Stimulated activated CD8-positive, alpha-beta memory T cell treated with anti-CD3 and anti-CD28 coated beads, Interleukin-12 subunit alpha, Interleukin-12 subunit beta, amount 100 ng/mL, for 24 hours (primary cell): Measurements from ENCODE around the gene UPK3A.
A peak's percentile ranks its signal among the peaks of the same experiment; 100 is the strongest.

ENCODE experiments used
- DNase-seq: peaks from one replicate; pipeline ENCODE4 v3.0.0-alpha.2; 2020; ENCODE audit errors: extremely low read depth

Gene UPK3A

GRCh38 chr22:45284705-45285262 is at the start of gene UPK3A:
Gene UPK3A (plus strand): TSS chr22:45284949. CDS start chr22:45285014, 65 bp downstream.
- DNase-seq = no peak

- DNase-seq = no peak
Observed at GRCh38 chr22:45235101-45235777, 49.5 kb upstream of the UPK3A start.

GRCh38 chr22:45235851-45236342 is 48.9 kb upstream of the UPK3A start:
- no peak for DNase-seq

DNA sequence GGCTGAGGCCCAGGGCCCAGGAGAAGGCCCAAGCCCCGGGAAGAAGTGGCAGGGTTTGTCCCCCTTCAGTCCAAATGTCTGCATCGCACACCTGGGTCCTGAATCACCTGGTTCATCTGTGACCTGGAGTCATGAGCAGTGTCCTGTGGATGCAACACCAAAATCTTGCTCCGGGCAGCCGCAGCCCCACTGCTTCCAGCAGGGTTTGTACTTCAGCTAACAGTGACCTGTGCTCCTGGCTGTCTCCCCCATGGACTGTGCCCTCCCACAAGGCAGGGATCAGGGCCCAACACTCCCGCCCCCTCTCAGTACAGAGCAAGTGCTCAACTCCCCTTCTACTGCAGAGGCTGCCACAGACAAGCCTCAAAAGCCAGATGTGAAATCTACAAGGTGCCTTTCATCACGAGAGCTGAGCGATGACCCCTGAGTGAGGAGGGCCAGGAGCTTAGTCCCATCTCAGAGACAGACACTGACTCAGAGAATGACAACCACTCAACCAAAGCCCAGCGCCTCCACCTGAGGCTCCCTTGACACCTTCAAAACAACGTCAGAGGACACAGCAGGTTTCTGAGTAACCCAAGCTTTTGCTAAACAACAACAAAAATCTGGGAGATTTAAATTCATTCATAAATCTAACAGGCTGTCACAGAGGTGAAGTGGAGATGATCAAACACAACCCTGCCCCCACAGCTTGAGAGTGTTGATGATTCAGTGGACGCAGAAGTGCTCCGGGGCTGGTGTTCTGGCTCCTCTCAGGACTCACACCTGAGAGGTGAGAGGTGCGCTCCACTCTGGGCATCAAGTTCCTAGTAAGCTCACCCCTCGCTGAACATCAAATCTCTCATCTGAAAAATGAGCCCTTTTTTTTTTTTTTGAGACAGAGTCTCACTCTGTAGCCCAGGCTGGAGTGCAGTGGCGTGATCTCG is 47.4 kb upstream of the UPK3A start:
- no peak for DNase-seq

DNA sequence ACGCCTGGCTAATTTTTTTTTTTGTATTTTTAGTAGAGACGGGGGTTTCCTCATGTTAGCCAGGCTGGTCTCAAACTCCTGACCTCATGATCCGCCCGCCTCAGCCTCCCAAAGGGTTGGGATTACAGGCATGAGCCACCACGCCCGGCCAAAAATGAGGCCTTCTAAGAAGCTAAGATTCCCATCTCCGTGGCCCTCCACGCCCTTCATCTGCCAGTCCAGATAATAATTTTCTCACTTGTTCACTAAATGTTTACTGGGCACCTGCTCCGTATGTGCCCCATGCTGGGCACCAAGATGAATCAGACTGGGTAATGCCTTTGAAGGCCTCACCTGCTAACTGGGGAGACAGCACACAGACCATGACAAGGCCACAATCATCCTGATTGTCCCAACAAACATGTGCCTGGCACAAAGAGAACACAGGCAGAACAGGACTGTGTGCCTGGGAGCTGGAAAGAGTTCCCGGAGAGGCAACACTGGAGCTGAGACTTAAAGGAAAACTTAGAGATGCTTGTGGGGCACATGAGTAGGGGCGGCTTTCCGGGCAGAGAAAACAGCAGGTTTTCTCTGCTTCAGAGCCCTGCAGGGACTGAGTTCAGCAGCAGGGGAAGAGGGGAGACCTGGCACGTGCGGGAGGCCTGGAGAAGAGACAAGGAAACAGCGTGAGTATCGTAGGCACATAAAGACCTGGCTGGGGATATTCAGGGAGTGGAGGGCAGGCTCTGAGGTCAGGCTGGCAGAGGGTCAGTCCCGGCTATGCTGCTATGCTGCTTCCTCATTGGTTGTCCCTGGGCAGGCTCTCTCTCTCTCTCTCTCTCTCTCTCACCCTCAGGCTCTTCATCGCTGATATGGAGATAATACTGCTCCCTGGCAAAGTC is 46.4 kb upstream of the UPK3A start:
- DNase-seq = no peak

DNA sequence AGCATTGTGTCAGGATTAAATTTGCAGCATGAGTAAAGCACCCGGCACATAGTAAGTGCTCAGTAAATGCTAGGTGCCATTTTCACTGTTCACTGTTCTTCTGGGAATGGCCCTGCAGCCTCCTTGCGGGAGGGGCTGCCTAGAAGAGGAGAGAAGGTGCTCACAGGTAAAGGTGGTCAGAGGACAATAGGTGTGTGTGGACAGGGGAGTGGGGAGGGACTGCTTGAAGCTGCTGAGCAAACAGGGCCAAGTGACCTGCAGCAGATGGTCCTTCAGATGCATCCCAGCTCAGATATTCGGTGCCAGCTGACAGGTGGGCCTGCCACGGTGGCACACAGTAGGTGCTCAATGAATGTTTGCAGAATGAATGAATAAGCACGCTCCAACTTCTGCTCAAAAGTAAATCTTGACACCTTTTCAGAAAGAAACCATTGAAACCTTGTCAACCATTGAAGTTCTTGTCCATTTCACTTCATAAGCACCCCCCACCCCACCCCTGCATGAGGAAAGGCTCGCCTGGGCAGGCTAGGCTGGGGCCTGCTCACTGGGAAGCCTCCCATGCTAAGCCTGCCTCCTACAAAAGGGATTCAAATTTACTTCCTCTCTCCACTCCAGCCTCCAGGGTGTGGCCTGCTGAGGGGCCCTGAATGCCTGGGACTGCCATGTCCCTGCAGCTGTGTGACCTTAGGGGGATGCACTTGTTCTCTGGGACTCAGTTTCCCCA is 45.6 kb upstream of the UPK3A start:
- DNase-seq = no peak

DNA sequence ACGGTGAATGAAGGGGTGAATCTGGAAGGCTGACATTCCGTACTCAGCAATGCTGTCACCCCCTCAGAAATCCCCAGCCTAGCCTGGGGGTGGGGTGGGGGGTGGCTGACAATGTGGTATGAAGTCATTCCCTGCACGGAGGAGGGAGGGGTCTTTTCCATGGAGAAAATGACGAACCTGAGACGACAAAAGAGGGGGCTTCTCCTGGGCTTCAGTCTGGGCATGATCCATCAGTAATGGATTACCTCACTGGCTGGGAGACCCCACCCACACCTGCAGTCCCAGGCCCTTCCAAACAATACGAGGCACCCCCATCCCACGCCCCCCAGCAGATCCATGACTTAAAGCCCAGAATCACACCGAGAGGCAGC is 45.1 kb upstream of the UPK3A start:
- DNase-seq = no peak

DNA sequence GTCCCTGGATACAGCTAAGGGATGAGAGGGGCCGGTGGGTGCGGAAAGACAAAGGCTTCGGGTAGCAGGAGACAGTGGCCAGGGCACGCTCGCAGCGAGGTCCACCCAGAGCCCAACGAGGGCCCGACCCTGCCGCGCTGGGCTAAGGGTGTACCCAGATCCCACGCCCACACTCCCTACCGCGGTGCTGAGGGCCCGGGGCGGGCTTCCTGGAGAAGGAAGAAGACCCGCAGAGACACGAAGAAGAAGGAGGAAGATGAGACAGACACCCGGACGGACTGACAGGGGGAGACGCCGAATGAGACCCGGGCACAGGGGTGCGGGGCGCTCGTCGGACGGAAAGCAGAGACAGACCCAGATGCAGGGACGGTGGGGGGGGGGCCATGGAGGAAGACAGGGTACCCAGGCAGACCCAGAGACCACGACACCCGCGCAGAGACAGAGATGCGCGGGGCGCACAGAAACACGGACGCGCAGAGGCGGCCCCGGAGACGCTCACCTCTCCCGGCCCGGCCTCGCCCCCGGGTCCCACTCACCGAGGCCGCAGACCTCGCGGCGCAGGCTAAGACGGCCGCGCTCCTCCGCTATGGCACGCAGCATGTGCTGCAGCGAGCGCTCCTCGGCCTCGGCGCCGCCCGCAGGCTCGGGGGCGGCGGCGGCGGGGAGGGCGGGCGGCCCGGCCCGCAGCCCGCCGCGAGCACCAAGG is 44.5 kb upstream of the UPK3A start:
- no peak for DNase-seq

DNA sequence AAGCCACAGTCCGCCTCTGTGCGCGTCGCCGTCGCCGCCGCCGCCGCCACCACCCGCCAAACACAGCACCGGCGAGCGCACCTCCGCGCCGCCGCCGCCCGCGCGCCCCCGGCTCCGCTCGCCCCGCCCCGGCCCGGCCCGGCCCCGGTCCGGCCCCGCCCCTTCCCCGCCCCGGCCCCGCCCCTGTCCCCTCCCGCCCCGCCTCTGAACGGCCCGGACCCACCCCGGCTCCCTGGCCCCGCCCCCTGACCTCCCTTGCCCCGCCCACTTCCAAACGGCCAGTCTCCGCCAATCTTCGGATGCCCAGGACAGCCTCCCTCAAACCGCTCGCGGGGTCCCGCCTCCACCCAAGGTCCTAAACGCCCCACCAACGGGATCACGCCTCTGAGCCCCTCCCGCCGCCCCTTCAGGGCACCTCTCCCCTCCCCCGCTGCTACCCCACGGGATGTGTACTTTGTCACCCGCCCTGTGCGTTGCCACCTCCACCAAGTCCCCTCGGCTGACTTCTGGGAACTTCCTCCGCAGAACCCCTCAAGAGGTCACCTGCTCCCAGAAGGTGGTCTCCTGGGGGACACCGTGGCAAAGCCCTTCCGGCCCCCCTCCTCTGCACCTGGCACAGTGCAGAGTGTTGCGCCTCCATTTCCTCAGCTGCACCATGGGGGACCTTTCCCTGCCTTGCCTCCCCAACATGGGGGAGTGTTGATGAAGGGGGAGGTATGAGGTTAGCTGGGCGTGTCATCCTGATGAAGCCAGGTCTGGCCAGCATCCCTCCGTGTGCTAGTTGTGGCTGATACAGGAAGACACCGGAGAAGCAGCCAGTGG is 43.7 kb upstream of the UPK3A start, which contains the start of gene KIAA0930:
Gene KIAA0930 (minus strand): TSS at position 85 of the 822 bp plus-strand sequence. CDS start 191 bp downstream, outside the sequence.
- DNase-seq = peak; percentile 62

- DNase-seq = no peak
Observed at GRCh38 chr22:45242778-45243191, 42.0 kb upstream of the UPK3A start.

DNA sequence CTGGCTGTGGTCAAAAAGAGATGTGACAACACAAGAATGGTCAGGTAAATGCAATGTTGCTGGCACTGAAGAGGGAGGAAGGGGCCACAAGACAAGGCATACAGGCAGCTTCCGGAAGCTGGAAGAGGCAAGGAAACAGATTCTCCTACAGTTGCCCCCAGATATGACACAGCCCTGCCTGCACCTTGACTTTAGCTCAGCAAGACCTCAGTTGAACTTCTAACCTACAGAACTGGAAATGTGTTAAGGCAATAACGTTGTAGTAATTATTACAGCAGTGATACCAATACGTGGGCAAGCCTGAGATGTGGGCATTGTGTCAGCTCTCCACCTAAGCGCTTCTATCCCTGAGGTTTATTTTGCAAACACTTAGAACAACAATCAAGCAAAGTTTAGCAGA is 39.8 kb upstream of the UPK3A start:
- DNase-seq = no peak

GRCh38 chr22:45246060-45246985 is 38.4 kb upstream of the UPK3A start:
- no peak for DNase-seq

- DNase-seq = no peak
Observed at GRCh38 chr22:45248832-45249561, 35.8 kb upstream of the UPK3A start.

GRCh38 chr22:45251825-45252224 is 32.9 kb upstream of the UPK3A start:
- DNase-seq = no peak

GRCh38 chr22:45253039-45253641 is 31.6 kb upstream of the UPK3A start:
- DNase-seq = no peak

DNA sequence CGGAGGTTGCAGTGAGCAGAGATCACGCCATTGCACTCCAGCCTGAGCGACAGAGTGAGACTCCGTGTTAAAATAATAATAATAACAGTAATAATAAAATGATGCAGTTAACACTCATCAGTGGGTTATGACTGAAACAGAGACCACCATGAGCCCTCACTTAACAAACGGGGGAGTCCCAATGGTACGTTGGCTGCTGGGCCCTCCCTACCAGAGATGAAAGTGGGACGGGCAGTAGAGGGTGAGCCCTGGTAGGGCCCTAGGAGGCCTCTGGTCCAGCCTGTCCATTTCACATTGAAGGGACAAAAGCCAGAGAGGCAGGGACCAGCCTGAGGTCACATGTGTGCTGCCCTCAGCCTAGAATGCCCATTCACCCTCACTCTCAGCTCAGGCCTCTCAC is 30.4 kb upstream of the UPK3A start:
- DNase-seq = no peak

- DNase-seq = no peak
Observed at GRCh38 chr22:45254789-45255278, 29.9 kb upstream of the UPK3A start.
